GM19193 (cell line): ENCODE data around the gene ROR2.

Experiments used
- POLR2A ChIP-seq: IDR thresholded peaks from 4 replicates; pipeline ENCODE4 v1.6.1; 2011; ENCODE audit not compliant: insufficient read depth, insufficient read length; ENCODE audit errors: extremely low read depth

The ROR2 gene

GRCh38 chr9:91660521-91660920, 289.5 kb downstream of the ROR2 start:
- TF ChIP-seq POLR2A, result no peak

DNA sequence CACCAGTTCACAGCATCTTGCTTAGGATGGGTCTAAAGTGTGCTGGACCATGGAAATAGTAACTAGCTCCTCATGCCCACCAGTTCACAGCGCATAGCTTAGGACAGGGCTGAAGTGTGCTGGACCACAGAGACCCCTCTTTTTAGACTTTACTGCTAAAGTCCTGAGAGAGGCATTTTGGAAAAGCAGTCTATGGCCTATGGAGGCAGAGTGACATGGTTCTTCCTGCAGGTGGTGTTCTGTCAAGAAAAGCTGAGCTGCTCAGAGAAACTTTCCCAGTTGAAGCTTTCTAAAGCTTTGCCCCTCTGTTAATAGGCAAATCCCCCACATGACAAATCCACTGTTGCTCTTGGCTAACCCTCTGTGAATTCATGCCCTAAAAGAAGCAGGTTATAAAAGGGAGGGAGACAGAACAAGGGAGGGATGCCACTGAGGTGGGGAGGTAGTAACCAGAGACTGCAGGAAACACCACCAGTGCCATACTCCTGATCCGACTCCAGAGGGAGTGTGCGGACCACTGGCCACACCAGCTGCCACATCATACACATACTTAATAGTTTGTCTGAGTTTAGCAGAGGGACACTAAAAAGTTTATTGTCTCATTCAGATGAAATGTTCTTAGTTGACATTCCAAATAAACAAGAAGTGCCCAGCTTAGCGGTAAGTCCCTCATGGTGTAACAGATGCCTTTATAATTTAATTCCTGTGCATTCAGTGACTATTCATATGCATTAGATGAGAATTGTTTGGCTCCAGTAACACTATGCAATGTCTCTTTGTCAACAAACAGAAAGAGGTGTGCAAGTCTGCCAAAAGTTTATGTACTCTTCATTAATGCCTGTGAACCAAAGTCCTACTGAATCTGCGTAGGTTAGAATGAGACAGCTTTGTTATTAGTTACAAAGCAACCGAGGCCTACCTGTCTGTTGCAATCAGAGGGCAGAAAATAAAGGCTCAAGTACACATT, 290.2 kb downstream of the ROR2 start:
- no peak for TF ChIP-seq POLR2A

GRCh38 chr9:91658513-91659105, 291.4 kb downstream of the ROR2 start:
- TF ChIP-seq POLR2A, result no peak

DNA sequence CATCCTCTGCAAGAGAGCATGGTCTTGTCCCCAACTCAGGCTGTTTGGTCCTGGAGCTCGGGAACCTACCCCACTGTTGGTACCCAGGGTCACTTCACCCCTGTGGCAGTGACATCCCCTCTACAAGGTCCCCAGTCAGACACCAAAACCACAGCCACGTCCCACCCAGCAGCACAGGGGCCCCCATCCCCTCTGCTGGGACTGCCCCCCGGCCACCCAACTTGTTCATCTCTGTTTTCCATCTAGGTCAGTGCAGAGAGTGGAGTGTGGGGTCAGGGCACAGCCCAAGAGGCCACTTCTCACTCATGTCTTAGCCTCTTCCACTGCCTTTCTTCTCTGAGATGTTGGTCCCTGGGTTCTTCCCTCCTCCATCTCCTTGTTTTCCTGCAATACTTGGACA, 292.5 kb downstream of the ROR2 start:
- TF ChIP-seq POLR2A, result no peak

DNA sequence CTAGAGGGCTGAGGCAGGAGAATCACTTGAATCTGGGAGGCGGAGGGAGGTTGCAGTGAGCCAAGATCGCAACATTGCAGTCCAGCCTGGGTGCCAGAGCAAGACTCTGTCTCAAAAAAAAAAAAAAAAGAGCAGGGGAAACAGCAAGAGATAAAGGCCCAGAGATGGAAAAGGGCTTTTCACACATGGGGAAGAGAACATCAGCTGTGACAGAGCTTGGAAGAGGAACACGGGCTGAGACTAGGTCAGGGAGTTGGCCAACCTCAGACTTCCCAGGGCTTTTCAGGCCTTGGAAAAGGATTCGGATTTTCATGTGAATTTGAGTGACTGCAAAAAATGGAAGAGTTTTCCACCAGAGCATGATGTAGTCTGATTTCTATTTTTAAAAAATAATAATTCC, 294.4 kb downstream of the ROR2 start:
- TF ChIP-seq POLR2A, result no peak

DNA sequence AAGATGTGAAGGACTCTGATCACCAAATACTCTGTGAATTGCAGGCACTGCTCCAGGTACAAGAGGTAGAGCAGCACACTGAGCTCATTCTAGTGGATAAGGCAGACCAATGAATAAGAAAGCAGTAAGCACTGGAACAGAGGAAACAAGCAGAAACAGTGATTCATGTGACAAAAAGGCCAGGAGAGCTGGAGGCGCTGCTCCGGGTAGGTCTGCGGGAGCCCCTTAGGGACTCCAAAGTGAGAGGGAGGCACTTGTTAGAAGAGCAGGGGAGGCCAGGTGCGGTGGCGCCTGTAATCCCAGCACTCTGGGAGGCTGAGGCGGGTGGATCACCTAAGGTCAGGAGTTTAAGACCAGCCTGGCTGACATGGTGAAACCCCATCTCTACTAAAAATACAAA, 294.8 kb downstream of the ROR2 start:
- TF ChIP-seq POLR2A, result no peak

GRCh38 chr9:91654527-91654926, 295.5 kb downstream of the ROR2 start:
- TF ChIP-seq POLR2A, result no peak

DNA sequence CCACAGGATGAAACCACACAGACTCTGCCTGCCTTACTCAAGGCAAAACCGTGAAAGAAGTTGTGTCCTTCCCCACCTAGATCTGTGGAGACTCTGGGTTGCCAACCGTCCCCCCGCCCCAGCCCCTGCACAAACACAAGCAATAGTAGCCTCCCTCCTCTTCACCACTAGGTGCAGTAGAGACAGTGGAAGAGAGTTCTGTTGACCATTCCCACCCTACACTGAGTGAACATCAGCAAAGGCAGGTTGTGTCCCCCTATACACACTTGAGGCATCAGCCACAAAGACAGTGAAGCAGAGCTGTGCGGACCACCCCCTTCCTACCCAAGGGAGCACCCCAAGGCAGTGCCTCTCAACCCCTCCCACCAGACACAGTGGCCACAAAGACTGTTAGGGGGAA, 302.7 kb downstream of the ROR2 start:
- TF ChIP-seq POLR2A, result no peak

DNA sequence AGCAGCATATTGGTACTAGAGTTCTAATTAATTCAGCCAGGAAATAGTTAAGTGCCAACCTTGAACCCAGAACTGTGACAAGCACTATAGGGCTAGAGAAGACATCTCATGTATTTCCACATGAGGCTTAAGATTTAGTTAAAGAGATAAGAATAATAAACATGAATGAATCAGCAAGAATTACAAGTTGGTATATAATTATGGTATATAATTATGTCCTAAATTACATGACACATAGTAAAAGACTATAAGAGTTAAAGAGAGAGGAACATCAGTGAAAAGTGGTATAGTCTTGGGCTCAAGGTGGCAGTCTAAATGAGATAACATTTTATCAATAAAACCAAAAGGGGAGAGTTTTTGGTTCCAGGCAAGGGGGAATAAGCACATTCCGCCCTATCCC, 303.3 kb downstream of the ROR2 start:
- no peak for TF ChIP-seq POLR2A

GRCh38 chr9:91644433-91644832, 305.6 kb downstream of the ROR2 start:
- no peak for TF ChIP-seq POLR2A

DNA sequence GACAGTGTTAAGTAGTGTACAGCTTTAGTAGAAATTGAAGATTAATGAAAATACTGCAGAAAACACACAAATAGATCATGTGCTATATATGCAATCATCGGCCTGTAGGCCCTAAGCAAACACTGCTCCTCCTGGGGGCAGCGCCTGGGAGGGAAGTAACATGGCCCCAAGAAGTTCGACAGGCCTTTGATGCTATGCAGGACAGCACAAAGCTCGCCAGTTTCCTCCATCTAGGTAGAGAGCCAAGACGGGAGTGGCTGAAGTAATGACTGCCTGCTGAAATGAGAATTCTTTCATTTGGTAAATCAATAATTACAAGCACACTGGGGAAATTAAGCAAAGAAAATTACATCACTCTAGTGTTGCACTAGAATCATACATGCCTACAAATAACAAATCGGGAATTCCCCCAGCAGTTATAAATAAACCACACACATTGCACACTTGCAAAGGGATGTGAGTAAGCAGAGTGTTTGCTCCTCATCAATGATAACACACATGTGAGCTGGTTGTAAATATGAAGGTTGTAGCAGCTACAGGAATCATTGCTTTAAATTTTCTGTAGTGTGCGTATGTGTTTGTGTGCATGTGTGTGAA, 306.4 kb downstream of the ROR2 start:
- TF ChIP-seq POLR2A, result no peak

- no peak for TF ChIP-seq POLR2A
Observed at GRCh38 chr9:91642771-91643170, 307.3 kb downstream of the ROR2 start.

GRCh38 chr9:91640428-91640827, 309.6 kb downstream of the ROR2 start:
- TF ChIP-seq POLR2A, result no peak

- TF ChIP-seq POLR2A, result no peak
Observed at GRCh38 chr9:91639054-91639453, 311.0 kb downstream of the ROR2 start.

DNA sequence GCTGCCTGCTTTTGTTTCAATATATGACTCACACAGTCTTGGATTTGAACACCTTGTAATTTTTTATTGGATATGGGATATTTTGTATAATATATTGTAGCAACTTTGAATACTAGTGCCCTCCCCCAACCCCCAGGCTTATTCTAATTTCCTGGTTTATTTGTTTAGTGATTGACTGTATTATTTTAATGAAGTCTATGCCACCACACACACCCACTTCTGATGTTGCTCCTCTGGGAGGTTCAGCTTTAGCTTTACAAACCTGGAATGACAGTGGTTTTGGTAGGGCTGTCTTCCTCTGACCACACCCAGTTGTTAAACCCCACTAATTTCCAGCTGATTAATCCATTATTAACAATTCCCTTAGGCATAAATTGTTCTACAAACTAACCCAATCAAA, 320.3 kb downstream of the ROR2 start:
- TF ChIP-seq POLR2A, result no peak

DNA sequence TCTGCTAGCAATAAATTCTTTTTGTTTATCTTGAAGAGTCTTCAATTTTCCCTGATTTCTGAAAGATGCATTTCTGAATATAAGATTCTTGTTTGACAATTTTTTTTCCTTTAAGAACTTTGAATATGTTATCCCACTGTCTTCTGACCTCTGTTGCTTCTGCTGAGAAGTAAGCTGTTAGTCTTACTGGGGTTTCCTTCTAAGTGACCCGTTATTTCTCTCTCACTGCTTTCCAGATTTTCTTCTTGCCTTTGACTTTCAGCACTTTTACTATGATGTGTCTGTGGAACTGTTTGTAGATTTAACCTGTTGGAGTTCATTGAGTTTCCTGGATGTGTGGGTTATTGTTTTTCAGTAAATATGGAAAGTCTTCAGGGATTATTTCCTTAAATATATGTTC, 321.1 kb downstream of the ROR2 start:
- no peak for TF ChIP-seq POLR2A

DNA sequence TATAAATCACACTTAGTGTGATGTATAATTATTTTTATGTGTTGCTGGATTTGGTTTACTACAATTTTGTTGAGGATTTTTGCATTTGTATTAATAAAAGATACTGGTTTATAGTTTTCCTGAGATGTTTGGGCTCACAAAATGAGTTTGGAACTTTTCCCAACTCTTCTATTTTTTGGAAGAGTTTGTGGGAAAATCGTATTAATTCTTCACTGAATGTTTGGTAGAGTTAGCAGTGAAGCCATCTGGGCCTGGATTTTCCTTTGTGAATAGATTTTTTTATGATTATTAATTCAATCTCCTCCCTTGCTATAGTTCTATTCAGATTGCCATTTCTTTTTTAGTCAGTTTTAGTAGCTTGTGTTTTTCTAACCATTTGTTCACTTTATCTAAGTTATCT, 324.7 kb downstream of the ROR2 start:
- TF ChIP-seq POLR2A, result no peak

GRCh38 chr9:91623004-91623403, 327.0 kb downstream of the ROR2 start:
- no peak for TF ChIP-seq POLR2A
